Coronary artery (tissue), 2 donors: ENCODE results near the gene NPSR1.
"Not testable (repeated sequence)": the region's sequence is repeated elsewhere in the genome, so short reads cannot be mapped to it uniquely, and the experiment has no call there.

ENCODE experiments used
- DNase-seq: peaks from one replicate; pipeline ENCODE4 v3.0.0-alpha.2; 2017; ENCODE audit warnings: low spot score
- H3K27ac ChIP-seq, 2 donors: fragments of 200-600 bp; sonication (generic); one replicate each; pipeline ENCODE4 v1.5.1; 2016 to 2019
- H3K4me3 ChIP-seq: fragments of 200-600 bp; sonication (generic); 2 replicates; pipeline ENCODE4 v1.5.1; 2016; ENCODE audit warnings: mild to moderate bottlenecking, moderate library complexity
- TF ChIP-seq, protein P1 (sequence below): fragments of 200-600 bp; sonication (generic); IDR thresholded peaks from one replicate; pipeline ENCODE4 v1.5.1; 2019; ENCODE audit warnings: antibody characterized with exemption

NPSR1 gene

DNA sequence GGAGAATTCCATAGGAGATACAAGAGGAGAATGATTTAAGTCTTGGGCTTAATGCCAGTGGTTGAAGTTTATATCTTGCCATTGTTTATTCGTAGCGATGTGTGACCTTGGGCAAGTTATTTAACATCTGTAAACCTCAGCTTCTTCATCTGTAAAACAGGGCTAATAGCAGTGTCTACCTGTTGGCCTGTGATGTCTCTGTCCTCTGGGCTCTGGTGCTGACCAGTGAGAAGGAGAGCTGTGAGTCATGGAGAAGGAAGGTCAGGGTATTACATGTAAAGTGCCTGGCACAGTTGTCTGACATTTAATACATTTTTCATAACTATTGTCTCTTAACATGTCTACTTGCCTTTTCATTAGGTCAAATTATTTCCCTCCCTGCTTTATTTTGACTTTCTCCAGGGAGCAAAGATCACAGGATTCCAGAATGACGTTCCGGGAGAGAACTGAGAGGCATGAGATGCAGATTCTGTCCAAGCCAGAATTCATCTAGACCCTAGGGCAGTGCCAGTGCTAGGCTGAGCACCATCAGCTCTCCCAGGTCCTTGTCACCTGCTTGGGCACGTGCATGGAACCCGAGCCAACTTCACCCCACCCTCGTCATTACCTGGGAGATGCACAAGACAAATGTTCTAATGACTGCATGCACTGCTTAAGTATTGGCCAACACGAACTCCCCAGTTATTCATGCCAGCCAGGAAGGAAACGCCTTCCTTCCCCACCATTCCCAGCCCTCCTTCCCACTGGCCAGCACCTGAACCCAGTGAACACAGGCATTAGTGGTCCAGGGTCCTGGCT lies 191.3 kb downstream of the NPSR1 start:
- no peak overlapping the region for H3K27ac ChIP-seq
- DNase-seq, result no peak
- H3K4me3 ChIP-seq, result no peak overlapping the region
- TF ChIP-seq, protein P1, sequence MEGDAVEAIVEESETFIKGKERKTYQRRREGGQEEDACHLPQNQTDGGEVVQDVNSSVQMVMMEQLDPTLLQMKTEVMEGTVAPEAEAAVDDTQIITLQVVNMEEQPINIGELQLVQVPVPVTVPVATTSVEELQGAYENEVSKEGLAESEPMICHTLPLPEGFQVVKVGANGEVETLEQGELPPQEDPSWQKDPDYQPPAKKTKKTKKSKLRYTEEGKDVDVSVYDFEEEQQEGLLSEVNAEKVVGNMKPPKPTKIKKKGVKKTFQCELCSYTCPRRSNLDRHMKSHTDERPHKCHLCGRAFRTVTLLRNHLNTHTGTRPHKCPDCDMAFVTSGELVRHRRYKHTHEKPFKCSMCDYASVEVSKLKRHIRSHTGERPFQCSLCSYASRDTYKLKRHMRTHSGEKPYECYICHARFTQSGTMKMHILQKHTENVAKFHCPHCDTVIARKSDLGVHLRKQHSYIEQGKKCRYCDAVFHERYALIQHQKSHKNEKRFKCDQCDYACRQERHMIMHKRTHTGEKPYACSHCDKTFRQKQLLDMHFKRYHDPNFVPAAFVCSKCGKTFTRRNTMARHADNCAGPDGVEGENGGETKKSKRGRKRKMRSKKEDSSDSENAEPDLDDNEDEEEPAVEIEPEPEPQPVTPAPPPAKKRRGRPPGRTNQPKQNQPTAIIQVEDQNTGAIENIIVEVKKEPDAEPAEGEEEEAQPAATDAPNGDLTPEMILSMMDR, result no peak

DNA sequence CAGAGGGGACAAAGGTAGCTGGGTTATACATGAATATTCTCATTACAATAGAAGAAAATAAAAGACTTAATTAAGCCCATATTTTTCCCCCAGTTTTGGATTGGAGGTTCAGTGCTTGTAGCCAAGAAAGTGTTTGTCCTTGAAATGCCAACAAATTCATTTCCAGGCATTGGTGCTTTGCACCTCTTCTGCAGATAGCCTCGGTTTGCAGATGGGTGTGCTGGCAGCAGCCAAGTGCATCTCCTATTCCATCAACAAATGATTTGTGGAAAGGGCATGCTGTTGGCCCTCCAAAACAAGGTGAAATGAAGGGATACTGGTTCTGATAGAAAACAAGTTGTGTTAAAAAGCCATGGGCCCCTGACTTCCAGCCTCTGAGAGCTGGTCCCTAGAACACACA lies 192.0 kb downstream of the NPSR1 start:
- Histone ChIP-seq H3K27ac (no peak overlapping the region), H3K4me3 (no peak overlapping the region)
- TF ChIP-seq, protein P1, result no peak
- no peak for DNase-seq

DNA sequence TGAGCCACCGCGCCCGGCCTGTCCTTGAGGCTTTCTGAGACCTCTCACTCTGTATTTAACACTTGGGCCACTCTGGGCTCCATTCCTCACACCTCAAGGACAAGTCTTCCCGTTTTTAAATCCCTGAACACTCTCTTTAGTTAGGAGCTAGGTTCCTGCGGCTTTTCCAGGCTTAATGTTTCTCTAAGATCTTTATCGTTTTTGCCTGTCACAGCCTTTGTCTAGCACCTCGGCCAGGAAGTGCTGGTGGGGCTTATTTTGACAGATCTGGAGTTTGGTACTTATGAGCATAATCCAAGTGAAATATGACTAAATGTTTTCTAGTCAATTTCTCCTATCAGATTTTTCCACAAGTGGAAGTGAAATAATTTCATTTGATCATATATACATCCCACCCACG lies 192.7 kb downstream of the NPSR1 start:
- Histone ChIP-seq H3K4me3 (no peak overlapping the region), H3K27ac (no peak overlapping the region)
- TF ChIP-seq, protein P1, result no peak
- no peak for DNase-seq

DNA sequence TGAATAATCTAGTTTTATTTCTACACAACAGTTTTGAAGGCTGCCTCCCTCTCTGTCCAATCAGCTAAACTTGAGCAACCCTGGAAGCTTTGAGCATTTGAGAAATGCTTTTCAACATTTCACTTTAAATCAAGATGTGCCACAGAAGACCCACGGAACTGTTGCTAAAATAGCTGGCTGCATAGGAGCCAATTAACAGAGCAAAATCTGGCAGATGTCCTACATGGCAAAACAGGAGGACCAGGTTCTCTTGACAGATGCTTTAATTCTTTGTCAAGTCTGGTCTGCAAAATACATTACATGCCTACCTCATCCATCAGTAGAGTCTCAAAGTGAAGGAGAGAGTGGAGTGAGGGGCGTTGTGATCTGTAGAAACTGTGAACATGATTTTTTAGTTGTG lies 193.4 kb downstream of the NPSR1 start:
- H3K27ac ChIP-seq, result no peak overlapping the region
- no peak overlapping the region for H3K4me3 ChIP-seq
- DNase-seq, result no peak
- TF ChIP-seq, protein P1, result no peak

DNA sequence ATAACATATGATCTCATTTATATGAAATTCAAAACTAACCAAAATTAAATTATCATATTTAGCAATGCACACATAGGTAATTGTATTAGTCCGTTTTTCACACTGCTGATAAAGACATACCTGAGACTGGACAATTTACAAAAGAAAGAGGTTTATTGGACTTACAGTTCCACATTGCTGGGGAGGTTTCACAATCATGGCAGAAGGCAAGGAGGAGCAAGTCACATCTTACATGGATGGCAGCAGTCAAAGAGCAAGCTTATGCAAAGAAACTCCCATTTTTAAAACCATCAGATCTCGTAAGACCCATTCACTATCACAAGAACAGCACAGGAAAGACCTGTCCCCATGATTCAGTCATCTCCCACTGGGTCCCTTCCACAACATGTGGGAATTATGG lies 200.4 kb downstream of the NPSR1 start:
- H3K4me3 ChIP-seq, DNase-seq, H3K27ac ChIP-seq: not testable (repeated sequence)

DNA sequence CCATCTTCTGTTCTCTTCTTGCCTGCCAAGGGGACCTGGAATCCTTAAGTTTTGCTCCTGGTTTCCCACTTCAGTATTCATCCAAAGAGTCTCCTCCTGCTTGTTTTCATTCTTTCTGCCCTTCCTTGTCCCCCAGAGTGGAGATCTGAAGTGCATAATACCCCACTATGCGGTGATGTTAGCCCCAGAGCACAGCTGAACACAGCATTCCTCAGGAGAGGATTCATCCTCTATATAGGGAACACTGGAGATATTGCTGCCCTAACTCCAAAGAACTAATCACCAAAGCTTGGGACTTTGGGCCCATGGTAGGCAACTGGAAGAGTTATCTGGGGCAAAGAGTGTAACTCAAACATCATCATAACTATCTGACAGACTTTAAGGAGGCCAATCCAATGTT lies 201.3 kb downstream of the NPSR1 start:
- not testable (repeated sequence) for DNase-seq

DNA sequence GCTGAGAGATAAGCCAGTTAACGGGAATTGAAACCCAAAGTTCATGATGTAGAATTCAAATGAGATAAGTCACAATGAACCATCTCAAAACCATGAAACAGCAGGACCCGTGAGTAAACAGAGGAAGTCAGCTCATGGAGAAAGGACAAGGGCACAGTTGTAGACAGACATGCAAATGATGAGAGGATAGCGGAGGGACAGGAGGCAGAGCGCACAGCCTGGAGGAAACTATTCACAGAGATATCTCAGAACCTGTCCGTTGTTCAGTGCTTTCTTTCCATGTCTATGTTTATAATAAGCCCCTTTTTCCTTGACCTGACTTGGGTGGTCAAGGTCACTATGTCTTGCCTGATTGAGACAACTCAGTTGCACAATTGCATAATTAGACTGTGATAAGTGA lies 208.2 kb downstream of the NPSR1 start:
- DNase-seq, H3K27ac ChIP-seq, H3K4me3 ChIP-seq: not testable (repeated sequence)

More for the DNA sequence above, 201.3 kb downstream of the NPSR1 start:
- H3K4me3 ChIP-seq, H3K27ac ChIP-seq: not testable (repeated sequence)

DNA sequence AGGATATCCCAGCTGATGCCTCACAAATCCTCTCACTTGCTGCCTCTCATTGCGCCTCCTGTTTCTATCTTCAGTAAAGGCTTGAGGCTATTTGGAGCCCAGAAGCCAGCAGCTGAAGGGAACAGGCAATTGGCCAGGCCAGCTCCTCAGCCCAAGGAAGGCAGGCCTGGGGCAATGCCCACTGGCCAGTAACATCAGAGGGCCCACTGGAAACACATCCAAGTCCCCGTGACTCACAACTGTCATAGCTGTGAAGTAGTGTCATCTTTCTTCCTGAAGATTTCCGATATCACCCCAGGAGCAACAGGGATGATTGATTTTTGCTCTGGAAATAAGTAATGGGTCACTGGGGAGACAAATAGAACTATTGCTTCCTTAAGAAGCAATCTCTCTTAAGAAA lies 209.3 kb downstream of the NPSR1 start:
- DNase-seq, H3K4me3 ChIP-seq, H3K27ac ChIP-seq: not testable (repeated sequence)

DNA sequence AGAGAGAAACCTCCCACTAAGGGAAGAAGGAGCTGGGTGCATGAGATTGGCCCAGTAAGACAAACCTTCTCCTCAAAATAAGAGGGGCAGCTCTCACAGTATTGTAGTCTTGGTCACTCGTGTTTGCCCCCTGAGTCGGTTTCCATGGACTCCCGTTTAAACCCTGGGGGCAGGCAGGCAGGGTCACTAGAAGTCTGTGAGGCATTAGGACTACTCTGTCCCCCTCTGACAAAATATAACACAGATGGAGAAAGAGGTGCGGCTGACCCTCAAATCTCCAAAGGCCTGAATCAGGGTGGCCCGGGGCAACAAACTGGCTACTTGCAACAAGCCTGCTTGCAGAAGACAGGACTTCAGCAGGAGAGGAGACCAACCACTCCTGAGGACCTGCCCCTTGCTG lies 210.6 kb downstream of the NPSR1 start:
- H3K4me3 ChIP-seq, H3K27ac ChIP-seq, DNase-seq: not testable (repeated sequence)

DNA sequence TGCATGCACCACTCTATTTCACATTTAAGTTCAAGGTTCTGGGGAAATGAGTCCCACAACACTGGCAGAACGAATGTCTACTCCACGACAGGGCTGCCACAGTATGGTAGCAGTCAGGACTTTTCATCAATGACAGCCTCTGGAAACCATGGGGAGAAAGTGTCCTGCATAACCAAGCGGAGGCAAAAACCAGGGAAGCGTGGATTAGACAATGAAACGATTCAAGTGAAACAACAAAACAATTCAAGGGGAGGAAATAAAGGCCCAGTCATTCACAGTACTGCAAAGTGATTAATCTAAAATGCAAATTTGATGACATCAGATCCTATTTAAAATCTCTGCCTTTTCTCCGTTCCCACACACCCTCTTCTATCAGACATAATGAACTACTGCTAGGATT lies 211.0 kb downstream of the NPSR1 start:
- H3K4me3 ChIP-seq, result no peak overlapping the region
- no peak for DNase-seq
- TF ChIP-seq, protein P1, result no peak
- no peak overlapping the region for H3K27ac ChIP-seq

DNA sequence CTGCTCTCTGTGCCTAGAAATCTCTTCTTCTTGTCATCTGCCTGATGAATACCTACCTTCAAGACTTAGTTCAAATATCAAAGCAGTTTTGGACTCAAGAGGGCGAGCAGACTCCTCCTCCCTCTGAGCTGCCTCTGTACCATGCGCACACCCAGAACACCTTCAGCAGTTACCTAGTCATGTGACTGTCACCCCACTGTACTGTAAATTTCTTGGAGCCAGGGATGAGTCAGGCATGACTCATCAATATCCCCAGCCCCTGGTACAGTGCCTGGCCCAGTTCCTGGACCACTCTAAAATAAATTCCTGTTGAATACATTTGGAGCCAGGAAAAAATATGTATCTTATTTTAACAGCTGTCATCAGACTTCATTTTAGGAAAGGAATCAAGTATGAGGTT lies 212.0 kb downstream of the NPSR1 start:
- H3K27ac ChIP-seq, H3K4me3 ChIP-seq, DNase-seq: not testable (repeated sequence)

DNA sequence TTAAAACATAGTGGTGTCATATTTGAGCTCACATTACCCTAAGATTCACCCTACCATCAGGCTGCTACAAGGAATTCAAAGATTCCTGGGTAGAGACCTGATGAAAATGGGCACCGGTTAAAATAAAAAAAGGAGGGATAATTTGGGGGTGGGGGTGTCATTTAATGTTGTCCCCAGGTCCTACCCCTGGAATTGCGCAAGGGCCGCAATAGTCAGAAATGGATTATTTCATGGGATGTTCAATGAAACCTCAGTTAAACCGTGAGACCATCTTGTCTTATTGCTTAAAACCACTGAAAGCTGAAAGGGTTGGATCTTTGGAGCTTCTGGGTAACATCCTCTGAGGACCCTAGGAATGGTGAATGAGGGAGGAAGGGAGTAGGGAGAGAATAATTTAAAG lies 216.3 kb downstream of the NPSR1 start:
- DNase-seq, H3K4me3 ChIP-seq, H3K27ac ChIP-seq: not testable (repeated sequence)
